Natural killer cell (primary cell): ENCODE measurements around the gene SPATA31E1. TPM values are rescaled to one million over a fixed set of nuclear protein-coding genes. Genes with fewer than 3 reads are reported as not detected.

ENCODE experiments used
- ATAC-seq, 3 donors: fragments of 150-1000 bp in 2 of 3; fragments of 200-7000 bp in 1 of 3; cut with Tn5 transposase; 1 replicate in 1 of 3; 2 replicates in 2 of 3; pipeline ENCODE4 v1.10.0; 2021; ENCODE audit warnings: mild to moderate bottlenecking in 2 of 3, moderate library complexity in 2 of 3
- DNase-seq, 2 donors: peaks; one replicate each; pipeline versions ENCODE4 v3.0.0 to v3.0.0-alpha.2; 2013 to 2021; ENCODE audit warnings: mixed read lengths in 1 of 2
- H3K27ac ChIP-seq: one replicate; pipeline ENCODE4 v1.5.1; 2013; ENCODE audit warnings: mild to moderate bottlenecking, low read length
- H3K27me3 ChIP-seq: one replicate; pipeline ENCODE4 v1.6.1; 2013; ENCODE audit warnings: low read length; ENCODE audit not compliant: control insufficient read depth, insufficient read depth
- H3K36me3 ChIP-seq: one replicate; pipeline ENCODE4 v1.6.1; 2013; ENCODE audit warnings: low read length; ENCODE audit not compliant: control insufficient read depth, insufficient read depth
- H3K4me1 ChIP-seq: one replicate; pipeline ENCODE4 v1.6.1; 2013; ENCODE audit warnings: low read length; ENCODE audit not compliant: control insufficient read depth, insufficient read depth
- H3K4me3 ChIP-seq: one replicate; pipeline ENCODE4 v1.5.1; 2013; ENCODE audit warnings: low read length
- H3K9me3 ChIP-seq: one replicate; pipeline ENCODE4 v1.6.1; 2013; ENCODE audit warnings: low read length; ENCODE audit not compliant: control insufficient read depth, insufficient read depth
- H3K27ac Mint-ChIP-seq, 2 donors: one replicate each; pipeline ENCODE4 v1.8.0; 2022; ENCODE audit warnings: mild to moderate bottlenecking in 2 of 2, mixed read lengths in 2 of 2, moderate library complexity in 1 of 2
- H3K27me3 Mint-ChIP-seq, 2 donors: one replicate each; pipeline ENCODE4 v1.8.0; 2022; ENCODE audit warnings: low read depth in 2 of 2, mixed read lengths in 2 of 2
- H3K36me3 Mint-ChIP-seq: one replicate; pipeline ENCODE4 v1.8.0; 2022; ENCODE audit warnings: mixed read lengths
- H3K4me1 Mint-ChIP-seq, 2 donors: one replicate each; pipeline ENCODE4 v1.8.0; 2022; ENCODE audit warnings: mixed read lengths in 2 of 2
- H3K4me3 Mint-ChIP-seq: one replicate; pipeline ENCODE4 v1.8.0; 2022; ENCODE audit warnings: mild to moderate bottlenecking, moderate library complexity, mixed read lengths
- H3K9me3 Mint-ChIP-seq, 2 donors: one replicate each; pipeline ENCODE4 v1.8.0; 2022; ENCODE audit warnings: mixed read lengths in 2 of 2
- CTCF ChIP-seq: fragments of 200-600 bp; IDR thresholded peaks from one replicate; pipeline ENCODE4 v1.8.0; 2022; ENCODE audit warnings: antibody characterized with exemption
- WGBS: methylation state at CpG from one replicate; pipeline ENCODE4 v1.1.7; 2013; ENCODE audit warnings: missing lambda C conversion rate; ENCODE audit not compliant: insufficient coverage; 5-methylcytosine and 5-hydroxymethylcytosine counted together
- intact Hi-C: fragments of 100-400 bp; cut with micrococcal nuclease; formaldehyde crosslinking; loops from one replicate; pipeline ENCODE4 v1.14.2; 2022
- total RNA-seq, 4 donors: library from RNA; stranded (reverse); fragments of 120-200 nt in 1 of 4; gene quantifications; one replicate each; pipeline versions ENCODE4 v1.2.3 to v1.2.4, GENCODE V29; 2013 to 2022

Gene SPATA31E1
- total RNA-seq, 3 donors from 2014 or later (not counting 1 experiment from before 2014, with no cell fraction given): not detected

- intact Hi-C loops: no loop called here
- Mint-ChIP-seq H3K36me3 (no peaks in the 10 kb centered on the region), H3K4me3 (no peak overlapping the region), H3K27me3 (peaks cover 0 to 20% of the 10 kb centered on the region in 2 donors), H3K9me3 (no peaks in the 10 kb centered on the region), H3K27ac (no peak overlapping the region), H3K4me1 (no peaks in the 10 kb centered on the region)
- no peaks in the 10 kb centered on the region for H3K27me3 ChIP-seq
- H3K4me1 ChIP-seq: no peaks in the 10 kb centered on the region
- H3K4me3 ChIP-seq: no peak overlapping the region
- no peak for TF ChIP-seq CTCF
- H3K36me3 ChIP-seq: no peaks in the 10 kb centered on the region
- no peak for DNase-seq
- ATAC-seq: no peak
- 76% methylated on average over 6 of the region's 6 CpGs for WGBS
- H3K27ac ChIP-seq: no peak overlapping the region
- H3K9me3 ChIP-seq: no peaks in the 10 kb centered on the region
These were observed 18.7 kb upstream of the SPATA31E1 start for GRCh38 chr9:87863882-87864465.

GRCh38 chr9:87864915-87865314 lies 17.8 kb upstream of the SPATA31E1 start:
- ATAC-seq: no peak
- Mint-ChIP-seq H3K4me1 (peaks cover 0 to 3% of the 10 kb centered on the region in 2 donors), H3K36me3 (no peaks in the 10 kb centered on the region), H3K4me3 (no peak overlapping the region), H3K9me3 (peaks cover 2 to 6% of the 10 kb centered on the region in 2 donors), H3K27me3 (peaks cover 0 to 20% of the 10 kb centered on the region in 2 donors), H3K27ac (no peak overlapping the region)
- no peak for TF ChIP-seq CTCF
- no peak for DNase-seq
- Histone ChIP-seq H3K4me1 (no peaks in the 10 kb centered on the region), H3K9me3 (no peaks in the 10 kb centered on the region), H3K27me3 (no peaks in the 10 kb centered on the region), H3K36me3 (no peaks in the 10 kb centered on the region), H3K27ac (no peak overlapping the region), H3K4me3 (no peak overlapping the region)
- WGBS: 91% methylated on average over 3 of the region's 3 CpGs
- intact Hi-C loops: no loop called here

GRCh38 chr9:87865626-87866025 lies 17.1 kb upstream of the SPATA31E1 start:
- 87% methylated on average over 3 of the region's 3 CpGs for WGBS
- no peaks in the 10 kb centered on the region for H3K27me3 ChIP-seq
- Mint-ChIP-seq H3K4me1 (peaks cover 0 to 5% of the 10 kb centered on the region in 2 donors), H3K36me3 (no peaks in the 10 kb centered on the region), H3K27me3 (peaks cover 0 to 20% of the 10 kb centered on the region in 2 donors), H3K4me3 (no peak overlapping the region), H3K27ac (no peak overlapping the region), H3K9me3 (peaks cover 3 to 7% of the 10 kb centered on the region in 2 donors)
- no peak for TF ChIP-seq CTCF
- no peak overlapping the region for H3K27ac ChIP-seq
- no peak overlapping the region for H3K4me3 ChIP-seq
- no peak for DNase-seq
- H3K9me3 ChIP-seq: no peaks in the 10 kb centered on the region
- no peaks in the 10 kb centered on the region for H3K4me1 ChIP-seq
- intact Hi-C loops: no loop called here
- ATAC-seq: no peak
- no peaks in the 10 kb centered on the region for H3K36me3 ChIP-seq

GRCh38 chr9:87867391-87867790 lies 15.3 kb upstream of the SPATA31E1 start:
- 87% methylated on average over 7 of the region's 7 CpGs for WGBS
- Mint-ChIP-seq H3K36me3 (no peaks in the 10 kb centered on the region), H3K27ac (no peak overlapping the region), H3K4me3 (no peak overlapping the region), H3K4me1 (peaks cover 0 to 5% of the 10 kb centered on the region in 2 donors), H3K9me3 (peaks cover 3 to 7% of the 10 kb centered on the region in 2 donors), H3K27me3 (peaks cover 0 to 20% of the 10 kb centered on the region in 2 donors)
- no peak for TF ChIP-seq CTCF
- Histone ChIP-seq H3K4me1 (no peaks in the 10 kb centered on the region), H3K9me3 (no peaks in the 10 kb centered on the region), H3K27ac (no peak overlapping the region), H3K4me3 (no peak overlapping the region), H3K36me3 (no peaks in the 10 kb centered on the region), H3K27me3 (no peaks in the 10 kb centered on the region)
- ATAC-seq (no peak), DNase-seq (no peak)
- intact Hi-C loops: no loop called here
